CD4-positive, alpha-beta T cell (primary cell): ENCODE results near the gene SH3BP2. TPM values are rescaled to one million over a fixed set of nuclear protein-coding genes. Genes with fewer than 3 reads are reported as not detected.

Experiments
- ATAC-seq: fragments of 200-7000 bp; cut with Tn5 transposase; one replicate; pipeline ENCODE4 v1.10.0; 2022; ENCODE audit warnings: mild to moderate bottlenecking; ENCODE audit not compliant: poor library complexity
- CTCF ChIA-PET: fragments of 350-600 bp; sonication (Branson Sonifier 250); formaldehyde crosslinking; loops from one replicate; lab custom pipeline; 2021; ENCODE audit warnings: antibody characterized with exemption, inconsistent platforms; lab: Charles Lee
- POLR2A ChIA-PET: fragments of 350-600 bp; sonication (Branson Sonifier 250); formaldehyde crosslinking; loops from one replicate; lab custom pipeline; 2021; ENCODE audit warnings: antibody characterized with exemption, inconsistent platforms; lab: Charles Lee
- DNase-seq, 14 experiments: peaks; one replicate each; pipeline ENCODE4 v3.0.0-alpha.2; 2013 to 2020; ENCODE audit warnings: mixed read lengths in 2 of 14
- H3K27ac ChIP-seq, 2 donors: one replicate each; pipeline versions ENCODE4 v1.5.1 to v1.7.0; 2013; ENCODE audit warnings: low read length in 2 of 2, low read depth in 1 of 2, mild to moderate bottlenecking in 1 of 2
- H3K27me3 ChIP-seq, 2 experiments: 1 replicate in 1 of 2; 2 replicates in 1 of 2; pipeline versions ENCODE4 v1.6.1 to v1.7.0; 2013; ENCODE audit warnings: low read length in 2 of 2, control low read depth in 1 of 2, mild to moderate bottlenecking in 1 of 2, moderate library complexity in 1 of 2; ENCODE audit not compliant: insufficient read depth in 2 of 2, control insufficient read depth in 1 of 2
- H3K36me3 ChIP-seq: one replicate; pipeline ENCODE4 v1.6.1; 2013; ENCODE audit warnings: low read length, control low read depth; ENCODE audit not compliant: insufficient read depth
- H3K4me1 ChIP-seq: one replicate; pipeline ENCODE4 v1.6.1; 2013; ENCODE audit warnings: low read length, control low read depth; ENCODE audit not compliant: insufficient read depth
- H3K4me3 ChIP-seq: one replicate; pipeline ENCODE4 v1.5.1; 2013; ENCODE audit warnings: mild to moderate bottlenecking, low read length, moderate library complexity
- H3K9me3 ChIP-seq, 2 experiments: 1 replicate in 1 of 2; 2 replicates in 1 of 2; pipeline versions ENCODE4 v1.6.1 to v1.7.0; 2013; ENCODE audit warnings: low read length in 2 of 2, mild to moderate bottlenecking in 2 of 2, control low read depth in 1 of 2, moderate library complexity in 1 of 2; ENCODE audit not compliant: control insufficient read depth in 1 of 2, insufficient read depth in 1 of 2
- H3K27ac Mint-ChIP-seq: one replicate; pipeline ENCODE4 v1.8.0; 2020; ENCODE audit warnings: mixed read lengths
- H3K27me3 Mint-ChIP-seq: one replicate; pipeline ENCODE4 v1.8.0; 2021; ENCODE audit warnings: mixed read lengths
- H3K36me3 Mint-ChIP-seq: one replicate; pipeline ENCODE4 v1.8.0; 2021; ENCODE audit warnings: low read depth, mixed read lengths
- H3K4me1 Mint-ChIP-seq: one replicate; pipeline ENCODE4 v1.8.0; 2021; ENCODE audit warnings: low read depth, mixed read lengths
- H3K4me3 Mint-ChIP-seq: one replicate; pipeline ENCODE4 v1.8.0; 2020; ENCODE audit warnings: mild to moderate bottlenecking, mixed read lengths
- H3K9me3 Mint-ChIP-seq: one replicate; pipeline ENCODE4 v1.8.0; 2020; ENCODE audit warnings: mixed read lengths
- CTCF ChIP-seq: fragments of 200-600 bp; IDR thresholded peaks from one replicate; pipeline ENCODE4 v1.8.0; 2022; ENCODE audit warnings: antibody characterized with exemption, mild to moderate bottlenecking
- intact Hi-C, 2 experiments: fragments of 100-400 bp; cut with DNase I in 1 of 2; cut with micrococcal nuclease in 1 of 2; formaldehyde crosslinking; loops; one replicate each; pipeline versions ENCODE4 v1.15.1 to v1.9.0; 2023 to 2025; cut with DNase I, micrococcal nuclease
- total RNA-seq, 174 experiments: library from RNA in 2 of 174; stranded (reverse) in 2 of 174; gene quantifications; one replicate each; pipeline ENCODE4 v1.2.3 and lab custom pipeline; 2021 to 2026

SH3BP2 gene
- total RNA-seq, 2 experiments from 2014 or later: 30.1 to 30.5 TPM

DNA sequence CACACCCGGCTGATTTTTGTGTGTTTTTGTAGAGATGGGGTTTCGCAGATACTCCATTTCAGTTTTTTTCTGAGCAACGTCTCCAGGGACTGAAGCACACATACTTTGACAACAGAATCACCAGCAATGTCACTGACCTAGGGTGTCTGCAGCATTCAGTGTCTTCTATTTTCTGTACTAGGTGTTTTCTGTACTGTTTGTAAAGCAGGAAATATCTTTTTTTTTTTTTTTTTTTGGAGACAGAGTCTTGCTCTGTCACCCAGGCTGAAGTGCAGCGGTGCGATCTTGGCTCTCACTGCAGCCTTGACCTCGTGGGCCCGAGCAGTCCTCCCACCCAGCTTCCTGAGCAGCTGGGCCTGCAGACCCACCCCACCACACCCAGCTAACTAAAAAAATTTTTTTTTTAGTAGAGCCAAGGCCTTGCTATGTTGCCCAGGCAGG lies 59.6 kb downstream of the SH3BP2 start:
- Histone ChIP-seq H3K27me3 (no peaks in the 10 kb centered on the region), H3K4me3 (no peak overlapping the region), H3K27ac (peak overlapping the region; percentile 9 to 58), H3K36me3 (peaks cover 19% of the 10 kb centered on the region), H3K4me1 (peaks cover 53% of the 10 kb centered on the region), H3K9me3 (no peaks in the 10 kb centered on the region)
- DNase-seq (peak in 3 of 14 experiments; percentile 34 to 46 (median 40)), ATAC-seq (peak; percentile 67)
- Mint-ChIP-seq H3K27ac (peak overlapping the region; percentile 82), H3K4me3 (peak overlapping the region; percentile 26), H3K27me3 (no peaks in the 10 kb centered on the region), H3K9me3 (no peaks in the 10 kb centered on the region), H3K4me1 (peaks cover 79% of the 10 kb centered on the region), H3K36me3 (peaks cover 25% of the 10 kb centered on the region)
- CTCF ChIA-PET: interaction anchor here (0.7 to 1.3 kb wide), 4 partner anchors 15 to 617 kb away, joined by 3 read pairs; no protein-coding TSS in a partner anchor
- POLR2A ChIA-PET: interaction anchor here (0.7 to 1.2 kb wide), 5 partner anchors 9 to 224 kb away, joined by 3 to 8 read pairs (median 3); partner anchors contain the start of gene ADD1
- TF ChIP-seq CTCF: no peak
- intact Hi-C loops: loop anchor here (5.0 kb wide), 2 partner anchors 40 to 55 kb away; no protein-coding TSS in a partner anchor

GRCh38 chr4:2855584-2855983 lies 62.7 kb downstream of the SH3BP2 start:
- TF ChIP-seq CTCF: no peak
- CTCF ChIA-PET: interaction anchor here (1.5 kb wide), 1 partner anchor 9 kb away, joined by 3 read pairs; no protein-coding TSS in a partner anchor
- no peak overlapping the region for H3K4me3 Mint-ChIP-seq
- POLR2A ChIA-PET: interaction anchor here (1.1 to 1.2 kb wide), 2 partner anchors 10 to 13 kb away, joined by 3 read pairs; no protein-coding TSS in a partner anchor
- no peaks in the 10 kb centered on the region for H3K27me3 ChIP-seq
- no peak for DNase-seq
- H3K4me1 ChIP-seq: peaks cover 48% of the 10 kb centered on the region
- no peak for ATAC-seq
- no peak overlapping the region for H3K27ac ChIP-seq
- intact Hi-C loops: no loop called here
- H3K9me3 ChIP-seq: no peaks in the 10 kb centered on the region
- H3K27ac Mint-ChIP-seq: peak overlapping the region; percentile 62
- H3K27me3 Mint-ChIP-seq: no peaks in the 10 kb centered on the region
- no peaks in the 10 kb centered on the region for H3K9me3 Mint-ChIP-seq
- H3K4me1 Mint-ChIP-seq: peaks cover 82% of the 10 kb centered on the region
- H3K36me3 ChIP-seq: peaks cover 21% of the 10 kb centered on the region
- H3K36me3 Mint-ChIP-seq: peaks cover 33% of the 10 kb centered on the region
- no peak overlapping the region for H3K4me3 ChIP-seq

- Mint-ChIP-seq H3K9me3 (no peaks in the 10 kb centered on the region), H3K4me1 (peaks cover 82% of the 10 kb centered on the region), H3K27me3 (no peaks in the 10 kb centered on the region), H3K27ac (peak overlapping the region; percentile 83), H3K4me3 (no peak overlapping the region), H3K36me3 (peaks cover 33% of the 10 kb centered on the region)
- Histone ChIP-seq H3K9me3 (no peaks in the 10 kb centered on the region), H3K4me1 (peaks cover 48% of the 10 kb centered on the region), H3K27me3 (no peaks in the 10 kb centered on the region), H3K4me3 (no peak overlapping the region), H3K27ac (no peak overlapping the region), H3K36me3 (peaks cover 21% of the 10 kb centered on the region)
- ChIA-PET POLR2A (interaction anchor here (1.1 to 1.2 kb wide), 2 partner anchors 11 to 13 kb away, joined by 3 read pairs; no protein-coding TSS in a partner anchor), CTCF (interaction anchor here (0.7 to 1.5 kb wide), 3 partner anchors 9 to 92 kb away, joined by 3 to 6 read pairs (median 3); no protein-coding TSS in a partner anchor)
- intact Hi-C loops: no loop called here
- TF ChIP-seq CTCF: no peak
- ATAC-seq (no peak), DNase-seq (no peak)
These were observed 63.4 kb downstream of the SH3BP2 start for GRCh38 chr4:2856266-2856665.
